HG03442 (cell line): ENCODE data around the gene WLS.

Experiments used
- ATAC-seq: cut with Tn5 transposase; IDR thresholded peaks from one replicate; pipeline ENCODE4 v1.9.1; 2021; ENCODE audit warnings: mild to moderate bottlenecking, moderate library complexity; ENCODE audit not compliant: unreplicated experiment

Gene WLS

GRCh38 chr1:68142036-68142435 lies 90.3 kb downstream of the WLS start:
- no peak for ATAC-seq

GRCh38 chr1:68141071-68142021 lies 91.0 kb downstream of the WLS start:
- no peak for ATAC-seq

- no peak for ATAC-seq
Observed at GRCh38 chr1:68140536-68140935, 91.8 kb downstream of the WLS start.

- no peak for ATAC-seq
Observed at GRCh38 chr1:68136187-68136586, 96.1 kb downstream of the WLS start.

- ATAC-seq = no peak
Observed at GRCh38 chr1:68132426-68133130, 99.7 kb downstream of the WLS start.

GRCh38 chr1:68131261-68131660 lies 101.1 kb downstream of the WLS start:
- no peak for ATAC-seq

GRCh38 chr1:68129536-68130250 lies 102.6 kb downstream of the WLS start:
- no peak for ATAC-seq

- no peak for ATAC-seq
Observed at GRCh38 chr1:68128820-68129219, 103.5 kb downstream of the WLS start.

GRCh38 chr1:68128157-68128556 lies 104.2 kb downstream of the WLS start:
- ATAC-seq = peak; percentile 85

- no peak for ATAC-seq
Observed at GRCh38 chr1:68121536-68121935, 110.8 kb downstream of the WLS start.

GRCh38 chr1:68120136-68120791 lies 112.1 kb downstream of the WLS start:
- ATAC-seq = peak; percentile 72

- ATAC-seq = no peak
Observed at GRCh38 chr1:68119445-68119844, 112.9 kb downstream of the WLS start.

GRCh38 chr1:68117416-68117815 lies 114.9 kb downstream of the WLS start:
- ATAC-seq = no peak

GRCh38 chr1:68116643-68117235 lies 115.6 kb downstream of the WLS start:
- no peak for ATAC-seq

- ATAC-seq = no peak
Observed at GRCh38 chr1:68115308-68115707, 117.0 kb downstream of the WLS start.

- no peak for ATAC-seq
Observed at GRCh38 chr1:68113966-68114365, 118.4 kb downstream of the WLS start.

GRCh38 chr1:68112835-68113243 lies 119.5 kb downstream of the WLS start:
- ATAC-seq = no peak

- ATAC-seq = peak; percentile 50
Observed at GRCh38 chr1:68111519-68112436, 120.5 kb downstream of the WLS start.

GRCh38 chr1:68107771-68108170 lies 124.6 kb downstream of the WLS start:
- no peak for ATAC-seq
